ENCODE results near the gene DIS3L2.
A peak's percentile ranks its signal among the peaks of the same experiment; 100 is the strongest.

Gene DIS3L2

GRCh38 chr2:232237464-232237863, 276.0 kb downstream of the DIS3L2 start:
- Histone ChIP-seq H3K9me3 (ENCODE audit: severe bottlenecking) (no peaks in the 10 kb centered on the region), H3K27me3 (ENCODE audit: insufficient read depth, poor library complexity, severe bottlenecking) (no peaks in the 10 kb centered on the region), H3K4me1 (ENCODE audit: insufficient read depth, poor library complexity, severe bottlenecking) (peaks cover 27% of the 10 kb centered on the region), H3K27ac (ENCODE audit: poor library complexity, severe bottlenecking) (no peak overlapping the region), H3K4me3 (ENCODE audit: severe bottlenecking) (no peak overlapping the region), H3K36me3 (ENCODE audit: low read depth) (no peaks in the 10 kb centered on the region)
- no peak for DNase-seq (ENCODE audit: low spot score)
- TF ChIP-seq, protein P1, sequence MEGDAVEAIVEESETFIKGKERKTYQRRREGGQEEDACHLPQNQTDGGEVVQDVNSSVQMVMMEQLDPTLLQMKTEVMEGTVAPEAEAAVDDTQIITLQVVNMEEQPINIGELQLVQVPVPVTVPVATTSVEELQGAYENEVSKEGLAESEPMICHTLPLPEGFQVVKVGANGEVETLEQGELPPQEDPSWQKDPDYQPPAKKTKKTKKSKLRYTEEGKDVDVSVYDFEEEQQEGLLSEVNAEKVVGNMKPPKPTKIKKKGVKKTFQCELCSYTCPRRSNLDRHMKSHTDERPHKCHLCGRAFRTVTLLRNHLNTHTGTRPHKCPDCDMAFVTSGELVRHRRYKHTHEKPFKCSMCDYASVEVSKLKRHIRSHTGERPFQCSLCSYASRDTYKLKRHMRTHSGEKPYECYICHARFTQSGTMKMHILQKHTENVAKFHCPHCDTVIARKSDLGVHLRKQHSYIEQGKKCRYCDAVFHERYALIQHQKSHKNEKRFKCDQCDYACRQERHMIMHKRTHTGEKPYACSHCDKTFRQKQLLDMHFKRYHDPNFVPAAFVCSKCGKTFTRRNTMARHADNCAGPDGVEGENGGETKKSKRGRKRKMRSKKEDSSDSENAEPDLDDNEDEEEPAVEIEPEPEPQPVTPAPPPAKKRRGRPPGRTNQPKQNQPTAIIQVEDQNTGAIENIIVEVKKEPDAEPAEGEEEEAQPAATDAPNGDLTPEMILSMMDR (IDR thresholded peaks at IDR 0.05; ENCODE audit: poor library complexity, severe bottlenecking), result no peak
- ATAC-seq (ENCODE audit: low read depth), result no peak

DNA sequence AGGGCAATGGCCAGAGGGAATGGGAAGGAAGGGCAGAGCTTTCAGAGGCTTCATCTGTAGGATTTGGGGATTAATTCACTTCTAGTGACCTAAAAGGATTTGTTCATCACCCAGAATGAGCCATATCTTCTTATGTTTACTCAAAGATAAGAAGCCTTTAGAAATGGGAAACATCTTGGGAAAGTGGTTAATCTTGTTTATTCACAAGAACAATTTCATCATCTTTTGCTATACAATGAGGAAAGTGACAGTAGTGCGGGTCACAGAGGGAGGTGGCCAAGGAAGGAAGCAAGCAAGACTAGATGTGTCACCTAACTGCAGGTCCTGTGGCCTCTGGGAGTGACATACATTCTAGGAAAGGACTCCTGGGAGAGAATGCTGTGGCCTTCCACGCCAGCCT, 276.6 kb downstream of the DIS3L2 start:
- Histone ChIP-seq H3K4me3 (ENCODE audit: severe bottlenecking) (no peak overlapping the region), H3K27me3 (ENCODE audit: insufficient read depth, poor library complexity, severe bottlenecking) (no peaks in the 10 kb centered on the region), H3K36me3 (ENCODE audit: low read depth) (no peaks in the 10 kb centered on the region), H3K27ac (ENCODE audit: poor library complexity, severe bottlenecking) (no peak overlapping the region), H3K4me1 (ENCODE audit: insufficient read depth, poor library complexity, severe bottlenecking) (peaks cover 27% of the 10 kb centered on the region), H3K9me3 (ENCODE audit: severe bottlenecking) (no peaks in the 10 kb centered on the region)
- no peak for ATAC-seq (ENCODE audit: low read depth)
- TF ChIP-seq, protein P1 (IDR thresholded peaks at IDR 0.05; ENCODE audit: poor library complexity, severe bottlenecking), result no peak
- DNase-seq (ENCODE audit: low spot score), result no peak

GRCh38 chr2:232238596-232238995, 277.1 kb downstream of the DIS3L2 start:
- Histone ChIP-seq H3K9me3 (ENCODE audit: severe bottlenecking) (no peaks in the 10 kb centered on the region), H3K27ac (ENCODE audit: poor library complexity, severe bottlenecking) (no peak overlapping the region), H3K27me3 (ENCODE audit: insufficient read depth, poor library complexity, severe bottlenecking) (no peaks in the 10 kb centered on the region), H3K36me3 (ENCODE audit: low read depth) (no peaks in the 10 kb centered on the region), H3K4me3 (ENCODE audit: severe bottlenecking) (no peak overlapping the region), H3K4me1 (ENCODE audit: insufficient read depth, poor library complexity, severe bottlenecking) (peaks cover 27% of the 10 kb centered on the region)
- ATAC-seq (ENCODE audit: low read depth) (no peak), DNase-seq (ENCODE audit: low spot score) (no peak)
- TF ChIP-seq, protein P1 (IDR thresholded peaks at IDR 0.05; ENCODE audit: poor library complexity, severe bottlenecking), result no peak

DNA sequence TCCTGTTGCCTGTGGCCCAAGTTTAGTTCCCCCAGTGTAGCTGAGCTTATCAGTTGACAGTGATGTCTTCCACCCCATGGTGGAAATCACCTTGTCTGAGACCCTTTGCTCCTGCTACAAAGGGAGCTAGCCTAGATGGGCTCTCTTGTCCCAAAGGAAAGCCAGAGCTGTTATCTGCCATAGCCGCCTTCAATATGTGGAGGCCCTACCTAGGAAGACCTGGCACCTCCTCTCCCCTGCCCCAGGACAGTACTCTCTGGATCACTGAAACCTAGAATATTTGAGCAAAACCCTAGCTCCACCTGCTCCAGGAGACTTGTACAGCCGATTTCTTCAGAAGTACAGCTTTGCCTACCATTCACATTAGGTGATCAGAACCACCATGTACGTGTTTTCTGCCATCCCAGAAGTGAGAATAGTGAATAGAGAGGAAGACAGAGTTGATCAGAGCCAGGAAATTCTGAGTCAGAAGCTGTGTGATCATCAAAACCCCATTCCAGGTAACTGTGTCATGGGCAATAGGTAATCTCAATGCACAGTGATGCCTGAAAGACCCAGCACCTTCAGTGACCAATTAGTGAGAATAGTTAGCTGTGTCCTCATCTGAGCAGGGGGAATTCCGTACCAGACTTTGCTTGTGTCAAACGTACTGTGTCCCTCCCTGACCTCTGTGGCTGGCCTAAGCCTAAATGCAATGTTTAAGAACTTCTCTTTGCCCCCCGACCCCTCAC, 278.6 kb downstream of the DIS3L2 start:
- H3K36me3 ChIP-seq (ENCODE audit: low read depth), result no peaks in the 10 kb centered on the region
- H3K27ac ChIP-seq (ENCODE audit: poor library complexity, severe bottlenecking), result peak overlapping the region; percentile 36
- H3K27me3 ChIP-seq (ENCODE audit: insufficient read depth, poor library complexity, severe bottlenecking), result no peaks in the 10 kb centered on the region
- DNase-seq (ENCODE audit: low spot score) (no peak), ATAC-seq (ENCODE audit: low read depth) (peak; percentile 93)
- H3K4me3 ChIP-seq (ENCODE audit: severe bottlenecking), result no peak overlapping the region
- TF ChIP-seq, protein P1 (IDR thresholded peaks at IDR 0.05; ENCODE audit: poor library complexity, severe bottlenecking), result no peak
- H3K9me3 ChIP-seq (ENCODE audit: severe bottlenecking), result no peaks in the 10 kb centered on the region
- H3K4me1 ChIP-seq (ENCODE audit: insufficient read depth, poor library complexity, severe bottlenecking), result peaks cover 27% of the 10 kb centered on the region

- no peak for DNase-seq (ENCODE audit: low spot score)
- Histone ChIP-seq H3K27me3 (ENCODE audit: insufficient read depth, poor library complexity, severe bottlenecking) (no peaks in the 10 kb centered on the region), H3K4me3 (ENCODE audit: severe bottlenecking) (no peak overlapping the region), H3K27ac (ENCODE audit: poor library complexity, severe bottlenecking) (no peak overlapping the region), H3K4me1 (ENCODE audit: insufficient read depth, poor library complexity, severe bottlenecking) (peaks cover 20% of the 10 kb centered on the region), H3K9me3 (ENCODE audit: severe bottlenecking) (no peaks in the 10 kb centered on the region), H3K36me3 (ENCODE audit: low read depth) (no peaks in the 10 kb centered on the region)
- ATAC-seq (ENCODE audit: low read depth), result no peak
- TF ChIP-seq, protein P1 (IDR thresholded peaks at IDR 0.05; ENCODE audit: poor library complexity, severe bottlenecking), result no peak
These were observed 279.4 kb downstream of the DIS3L2 start for GRCh38 chr2:232240906-232241305.
